Muscle of leg (tissue), 11 donors: ENCODE measurements around the gene STN1. TPM values are rescaled to one million over a fixed set of nuclear protein-coding genes. Genes with fewer than 3 reads are reported as not detected.

ENCODE experiments used
- DNase-seq: peaks from one replicate; pipeline ENCODE4 v3.0.0; 2013
- H3K27ac ChIP-seq: one replicate; pipeline ENCODE4 v1.5.1; 2013; ENCODE audit warnings: mild to moderate bottlenecking, low read length, control low read depth
- H3K27me3 ChIP-seq: one replicate; pipeline ENCODE4 v1.6.1; 2013; ENCODE audit warnings: low read length; ENCODE audit not compliant: control insufficient read depth, insufficient read depth
- H3K36me3 ChIP-seq: one replicate; pipeline ENCODE4 v1.6.1; 2013; ENCODE audit warnings: low read length; ENCODE audit not compliant: control insufficient read depth, insufficient read depth
- H3K4me1 ChIP-seq: one replicate; pipeline ENCODE4 v1.6.1; 2013; ENCODE audit warnings: low read length; ENCODE audit not compliant: control insufficient read depth, insufficient read depth
- H3K4me3 ChIP-seq: one replicate; pipeline ENCODE4 v1.5.1; 2013; ENCODE audit warnings: low read length, control low read depth
- H3K9me3 ChIP-seq: replicated peaks from 2 replicates; pipeline ENCODE4 v1.6.1; 2013; ENCODE audit warnings: low read depth, low read length; ENCODE audit not compliant: control insufficient read depth
- WGBS: methylation state at CpG from one replicate; pipeline ENCODE4 v1.1.5; 2013; ENCODE audit warnings: missing lambda C conversion rate; ENCODE audit not compliant: insufficient coverage; 5-methylcytosine and 5-hydroxymethylcytosine counted together
- polyA plus RNA-seq, 8 donors: library from polyadenylated mRNA; unstranded; fragments of 120-200 nt; gene quantifications; one replicate each; pipeline versions ENCODE4 v1.2.1 to v1.2.3, GENCODE V29; 2013; ENCODE audit warnings: inconsistent platforms in 1 of 8, low replicate concordance in 1 of 8; ENCODE audit not compliant: insufficient read length in 8 of 8, insufficient read depth in 1 of 8
- total RNA-seq: library from RNA; stranded (reverse); fragments of 120-200 nt; gene quantifications from one replicate; pipeline ENCODE4 v1.2.4, GENCODE V29; 2013

Gene STN1
- total and polyA plus RNA-seq, 9 donors = 17.9 to 25.6 (median 19.0) TPM

DNA sequence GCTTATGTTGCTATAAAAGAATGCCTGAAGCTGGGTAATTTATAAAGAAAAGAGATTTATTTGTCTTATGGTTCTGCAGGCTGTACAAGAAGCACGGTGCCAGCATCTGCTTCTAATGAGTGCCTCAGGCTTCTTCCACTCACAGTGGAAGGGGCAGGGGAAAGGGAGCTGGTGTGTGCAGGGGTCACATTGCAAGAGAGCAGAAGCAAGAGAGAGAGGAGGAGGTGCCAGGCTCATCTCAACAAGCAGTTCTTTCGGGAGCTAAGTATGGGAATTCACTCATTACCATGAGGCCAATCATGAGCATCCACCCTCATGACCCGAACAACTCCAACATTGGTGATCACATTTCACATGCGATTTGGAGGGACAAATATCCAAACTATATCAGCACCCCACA, 31.7 kb upstream of the STN1 start:
- Histone ChIP-seq H3K27me3 (no peaks in the 10 kb centered on the region), H3K27ac (no peak overlapping the region), H3K4me1 (no peaks in the 10 kb centered on the region), H3K36me3 (no peaks in the 10 kb centered on the region), H3K4me3 (no peak overlapping the region), H3K9me3 (no peaks in the 10 kb centered on the region)
- no CpG with 5 or more reads among the region's 4 CpGs for WGBS
- no peak for DNase-seq

DNA sequence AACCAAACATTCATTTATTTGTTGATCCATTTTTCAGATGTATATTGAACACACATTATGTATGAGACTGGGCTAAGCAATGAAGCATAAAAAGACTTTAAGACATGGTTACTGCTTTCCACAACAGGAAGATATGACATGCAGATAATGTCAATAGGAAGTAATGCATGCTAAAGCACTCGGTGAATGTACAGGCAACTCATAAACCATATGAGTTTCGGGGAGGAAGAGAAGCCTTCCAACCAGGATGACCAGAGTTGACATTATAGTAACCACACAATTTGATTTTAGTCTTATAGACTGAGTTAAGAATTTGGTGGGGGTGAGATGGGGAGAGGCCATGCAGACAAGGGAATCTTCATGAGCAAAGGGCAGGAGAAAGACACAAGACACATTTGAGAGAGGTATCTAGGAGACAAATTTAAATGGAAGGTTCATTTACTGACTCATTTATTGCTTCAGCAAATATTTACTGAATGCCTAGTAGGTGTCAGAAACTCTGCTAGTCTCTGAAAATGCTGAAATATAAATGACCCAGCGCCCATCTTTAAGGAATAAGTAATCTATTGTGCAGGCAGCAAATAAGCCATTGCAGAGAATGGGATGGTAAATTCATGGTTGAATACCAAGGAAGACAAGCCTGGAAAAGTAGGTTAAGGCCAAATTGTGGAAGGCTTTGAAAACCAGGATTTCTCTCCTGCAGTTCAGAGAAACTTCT, 30.0 kb upstream of the STN1 start:
- no peaks in the 10 kb centered on the region for H3K36me3 ChIP-seq
- 83% methylated on average over 1 of the region's 3 CpGs for WGBS
- H3K27me3 ChIP-seq = no peaks in the 10 kb centered on the region
- no peaks in the 10 kb centered on the region for H3K4me1 ChIP-seq
- H3K9me3 ChIP-seq = no peaks in the 10 kb centered on the region
- H3K4me3 ChIP-seq = no peak overlapping the region
- no peak overlapping the region for H3K27ac ChIP-seq
- DNase-seq = no peak

- Histone ChIP-seq H3K36me3 (no peaks in the 10 kb centered on the region), H3K4me3 (no peak overlapping the region), H3K4me1 (no peaks in the 10 kb centered on the region), H3K9me3 (no peaks in the 10 kb centered on the region), H3K27ac (no peak overlapping the region), H3K27me3 (no peaks in the 10 kb centered on the region)
- WGBS = no CpG with 5 or more reads among the region's 2 CpGs
- peak; percentile 21 for DNase-seq
Measured at GRCh38 chr10:103942866-103943265, 24.9 kb upstream of the STN1 start.

DNA sequence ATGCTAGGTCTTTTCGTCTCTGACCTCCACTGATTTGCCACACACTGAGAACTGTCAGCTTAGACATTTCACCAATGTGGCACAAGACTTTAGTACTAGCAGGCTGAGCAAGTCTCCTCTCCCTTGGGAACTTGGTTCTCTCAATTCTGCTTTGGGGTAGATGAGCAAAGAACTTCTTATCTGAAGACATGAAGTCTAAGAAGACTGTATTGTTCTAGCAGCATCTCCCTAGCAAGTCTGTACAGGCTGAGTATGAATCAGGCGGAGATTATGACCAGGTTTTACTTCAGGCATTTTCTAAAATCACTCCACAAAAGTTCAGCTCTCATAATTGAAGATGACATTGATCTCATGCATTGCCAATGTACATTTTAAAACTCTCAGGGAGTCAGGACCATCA, 23.8 kb upstream of the STN1 start:
- Histone ChIP-seq H3K4me1 (no peaks in the 10 kb centered on the region), H3K27ac (no peak overlapping the region), H3K9me3 (no peaks in the 10 kb centered on the region), H3K4me3 (no peak overlapping the region), H3K27me3 (no peaks in the 10 kb centered on the region), H3K36me3 (no peaks in the 10 kb centered on the region)
- DNase-seq = no peak
- no CpG with 5 or more reads among the region's 2 CpGs for WGBS

DNA sequence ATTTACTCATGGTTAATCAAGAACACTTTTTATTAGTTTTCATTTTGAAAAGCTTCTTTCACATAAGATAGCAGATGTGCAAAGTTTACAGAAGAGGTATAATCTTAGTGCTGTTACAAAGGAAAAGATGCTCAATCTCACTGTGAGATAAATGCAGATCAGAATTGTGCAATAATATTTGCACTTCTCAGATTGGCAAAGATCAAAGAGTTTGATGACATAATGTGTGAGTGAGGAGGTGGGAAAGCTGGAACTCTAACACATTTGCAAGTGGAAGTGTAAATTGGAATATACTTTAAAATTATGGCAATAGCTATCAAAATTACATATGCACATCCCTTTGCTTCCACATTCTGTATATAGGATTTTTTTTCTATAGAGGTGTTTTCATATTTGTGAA, 21.5 kb upstream of the STN1 start:
- H3K4me3 ChIP-seq = no peak overlapping the region
- no peak for DNase-seq
- no peak overlapping the region for H3K27ac ChIP-seq
- no peaks in the 10 kb centered on the region for H3K27me3 ChIP-seq
- H3K36me3 ChIP-seq = no peaks in the 10 kb centered on the region
- H3K4me1 ChIP-seq = no peaks in the 10 kb centered on the region
- no peaks in the 10 kb centered on the region for H3K9me3 ChIP-seq

- no peak for DNase-seq
- no peaks in the 10 kb centered on the region for H3K27me3 ChIP-seq
- no peak overlapping the region for H3K27ac ChIP-seq
- H3K36me3 ChIP-seq = no peaks in the 10 kb centered on the region
- no peak overlapping the region for H3K4me3 ChIP-seq
- 80% methylated on average over 5 of the region's 6 CpGs for WGBS
- H3K4me1 ChIP-seq = no peaks in the 10 kb centered on the region
- no peaks in the 10 kb centered on the region for H3K9me3 ChIP-seq
Measured at GRCh38 chr10:103936022-103936421, 18.0 kb upstream of the STN1 start.

GRCh38 chr10:103934308-103934707, 16.3 kb upstream of the STN1 start:
- no peaks in the 10 kb centered on the region for H3K9me3 ChIP-seq
- DNase-seq = no peak
- no peak overlapping the region for H3K4me3 ChIP-seq
- no peak overlapping the region for H3K27ac ChIP-seq
- no peaks in the 10 kb centered on the region for H3K27me3 ChIP-seq
- no peaks in the 10 kb centered on the region for H3K4me1 ChIP-seq
- WGBS = 86% methylated on average over 3 of the region's 6 CpGs
- H3K36me3 ChIP-seq = no peaks in the 10 kb centered on the region

DNA sequence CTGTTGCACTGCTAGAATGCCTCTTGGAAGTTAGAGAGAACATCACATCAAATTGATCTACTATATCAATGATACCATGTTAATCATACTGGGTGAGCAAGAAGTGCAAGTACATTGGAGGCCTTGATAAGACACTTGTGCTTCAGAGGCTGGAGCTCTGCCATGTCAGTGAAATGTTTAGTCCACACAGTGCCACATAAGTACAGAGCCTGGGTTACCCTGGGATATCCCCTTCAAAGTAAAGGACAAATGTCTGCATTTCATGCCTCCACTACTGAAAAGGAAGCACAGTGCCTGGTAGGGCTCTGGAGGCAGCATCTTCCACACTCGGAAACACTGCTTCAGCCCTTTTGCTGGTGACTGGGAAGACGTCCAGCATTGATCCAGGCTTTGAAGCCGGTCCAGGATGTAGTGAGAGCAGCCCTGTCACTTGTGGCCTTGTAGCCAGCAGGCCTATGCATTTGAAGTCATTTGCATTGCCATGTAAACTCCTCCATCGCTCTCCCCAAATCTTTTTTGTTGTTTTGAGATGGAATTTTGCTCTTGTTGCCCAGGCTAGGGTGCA, 15.7 kb upstream of the STN1 start:
- Histone ChIP-seq H3K36me3 (no peaks in the 10 kb centered on the region), H3K27ac (no peak overlapping the region), H3K4me1 (no peaks in the 10 kb centered on the region), H3K4me3 (no peak overlapping the region), H3K9me3 (no peaks in the 10 kb centered on the region), H3K27me3 (no peaks in the 10 kb centered on the region)
- 19% methylated on average over 3 of the region's 4 CpGs for WGBS
- no peak for DNase-seq

DNA sequence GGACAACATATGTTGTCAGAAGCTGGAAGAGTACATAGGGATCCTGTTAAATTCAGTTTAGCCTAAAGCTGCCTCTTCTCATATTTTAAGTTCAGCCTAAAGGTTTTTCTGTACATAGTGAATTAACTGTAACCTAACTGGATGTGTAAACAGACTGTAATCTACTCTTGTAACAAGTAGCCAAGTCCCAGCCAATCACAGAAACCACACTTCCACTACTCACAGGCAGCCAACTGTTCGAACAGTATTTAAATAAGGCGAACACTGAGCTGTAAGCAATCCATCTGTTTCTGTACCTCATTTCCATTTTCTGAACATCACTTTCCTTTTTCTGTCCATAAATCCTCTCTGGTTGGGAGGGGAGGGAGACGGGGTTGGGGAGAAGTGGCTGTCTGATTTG, 15.0 kb upstream of the STN1 start:
- no CpG with 5 or more reads among the region's 3 CpGs for WGBS
- H3K4me1 ChIP-seq = no peaks in the 10 kb centered on the region

GRCh38 chr10:103932271-103932670, 14.3 kb upstream of the STN1 start:
- Histone ChIP-seq H3K27me3 (no peaks in the 10 kb centered on the region), H3K4me3 (no peak overlapping the region)
- WGBS = no CpG with 5 or more reads among the region's 7 CpGs

More for the DNA sequence above, 15.0 kb upstream of the STN1 start:
- Histone ChIP-seq H3K27me3 (no peaks in the 10 kb centered on the region), H3K27ac (no peak overlapping the region), H3K4me3 (no peak overlapping the region), H3K36me3 (no peaks in the 10 kb centered on the region), H3K9me3 (no peaks in the 10 kb centered on the region)
- DNase-seq = no peak

DNA sequence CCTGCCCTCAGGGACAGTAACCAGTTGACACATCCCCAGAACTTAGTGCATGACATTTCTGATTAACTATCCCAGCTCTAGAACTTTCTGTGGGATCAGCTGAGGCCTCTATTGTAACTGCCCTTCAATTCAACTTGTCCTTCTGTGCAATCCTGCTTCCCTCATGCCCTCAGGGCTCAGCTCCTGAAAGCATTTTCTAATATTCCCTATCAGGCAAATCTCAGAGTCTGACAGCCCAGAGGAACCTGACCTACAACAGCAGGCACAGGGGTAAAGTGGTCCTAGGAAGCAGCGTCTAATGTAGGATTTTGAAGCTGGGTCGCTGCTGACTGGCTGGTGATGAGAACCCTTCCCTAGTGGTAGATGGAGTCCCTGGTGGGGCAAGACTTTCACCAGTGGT, 13.6 kb upstream of the STN1 start:
- Histone ChIP-seq H3K36me3 (no peaks in the 10 kb centered on the region), H3K27me3 (no peaks in the 10 kb centered on the region), H3K4me3 (no peak overlapping the region), H3K4me1 (no peaks in the 10 kb centered on the region), H3K27ac (no peak overlapping the region), H3K9me3 (no peaks in the 10 kb centered on the region)
- 94% methylated on average over 2 of the region's 2 CpGs for WGBS
- DNase-seq = no peak

More at GRCh38 chr10:103932271-103932670, 14.3 kb upstream of the STN1 start:
- no peaks in the 10 kb centered on the region for H3K4me1 ChIP-seq
- H3K27ac ChIP-seq = no peak overlapping the region
- H3K36me3 ChIP-seq = no peaks in the 10 kb centered on the region
- no peaks in the 10 kb centered on the region for H3K9me3 ChIP-seq
- no peak for DNase-seq
